Activated CD8-positive, alpha-beta memory T cell treated with anti-CD3 and anti-CD28 coated beads, Interleukin-2, amount 50 U/mL, for 4 hours (primary cell): ENCODE data around the gene SLC17A9.
"Not testable (repeated sequence)": the region's sequence is repeated elsewhere in the genome, so short reads cannot be mapped to it uniquely, and the experiment has no call there.

Experiments used
- DNase-seq: peaks from one replicate; pipeline ENCODE4 v3.0.0-alpha.2; 2020

SLC17A9 gene

GRCh38 chr20:62921119-62921687, 31.3 kb upstream of the SLC17A9 start:
- peak; percentile 68 for DNase-seq

DNA sequence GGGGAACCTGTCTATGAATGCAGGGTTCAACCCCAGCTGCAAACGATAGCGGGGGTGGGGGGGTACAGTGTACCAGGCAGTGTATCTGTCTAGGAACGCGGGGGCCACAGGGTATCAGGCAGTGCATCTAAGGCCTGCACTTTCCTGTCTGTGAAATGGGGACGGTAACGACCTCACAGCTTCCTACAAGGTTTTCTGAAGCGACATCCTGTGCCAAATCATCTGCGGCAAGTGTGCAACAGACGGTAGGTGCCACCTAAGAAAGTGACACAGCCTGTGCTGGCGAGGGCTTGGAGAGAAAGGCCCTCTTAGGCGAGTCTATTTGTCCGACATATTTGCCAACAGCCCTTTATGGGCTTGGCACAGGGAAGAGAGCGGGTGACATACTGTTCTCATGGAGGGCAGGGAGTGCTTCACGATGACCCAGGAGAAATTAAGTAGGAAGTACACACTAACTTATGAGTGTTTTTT, 30.0 kb upstream of the SLC17A9 start:
- DNase-seq, result peak; percentile 48

- DNase-seq, result not testable (repeated sequence)
Observed at GRCh38 chr20:62923059-62923668, 29.3 kb upstream of the SLC17A9 start.

- no peak for DNase-seq
Observed at GRCh38 chr20:62923669-62924441, 28.7 kb upstream of the SLC17A9 start.

- no peak for DNase-seq
Observed at GRCh38 chr20:62924442-62925075, 27.9 kb upstream of the SLC17A9 start.

GRCh38 chr20:62925076-62925419, 27.5 kb upstream of the SLC17A9 start:
- DNase-seq, result no peak

- peak; percentile 38 for DNase-seq
Observed at GRCh38 chr20:62925420-62926228, 26.9 kb upstream of the SLC17A9 start.

DNA sequence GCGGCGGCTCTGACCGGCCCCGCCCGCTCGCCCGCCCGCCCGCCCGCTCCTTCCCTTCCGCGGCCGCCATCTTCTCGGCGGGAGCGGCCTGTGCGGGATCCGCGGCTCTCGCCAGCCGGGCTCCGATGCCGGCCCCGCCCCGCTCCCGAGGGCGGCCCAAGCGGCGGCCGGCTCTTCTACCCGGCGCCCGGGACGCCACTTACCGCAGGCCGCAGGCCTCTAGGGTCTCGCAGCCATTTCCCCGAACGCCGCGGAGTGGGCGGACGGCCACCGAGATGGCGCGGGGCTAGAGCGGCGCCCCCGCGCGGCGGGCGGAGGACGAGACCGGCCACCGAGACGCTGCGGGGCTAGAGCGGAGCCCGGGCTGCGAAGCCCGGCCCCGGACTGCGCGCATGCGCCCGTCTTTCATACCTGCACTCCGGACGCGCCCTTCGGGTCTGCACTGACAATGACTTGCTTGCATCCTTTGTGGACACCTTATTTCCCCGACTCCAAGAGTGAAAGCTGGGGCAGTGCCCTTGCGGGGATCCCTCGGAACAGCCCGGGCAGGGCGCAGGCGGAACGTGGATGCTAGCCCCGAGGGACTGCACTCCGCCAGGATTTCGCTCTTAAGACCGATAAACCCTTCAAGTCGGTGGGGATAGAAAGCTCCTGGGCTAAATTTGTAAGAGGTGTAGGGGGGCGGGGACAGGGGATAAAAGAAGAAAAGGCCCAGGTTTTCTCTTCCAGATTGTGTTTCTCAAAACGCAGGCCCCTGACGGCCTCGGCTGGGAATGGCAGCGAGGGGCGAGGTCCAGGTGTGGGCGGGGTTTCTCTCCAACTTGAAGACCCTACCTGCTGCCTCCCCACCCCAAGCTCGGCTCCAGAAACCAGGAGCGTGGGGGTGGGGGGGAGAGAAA, 26.0 kb upstream of the SLC17A9 start, which contains the start of gene DIDO1:
Gene DIDO1, minus strand, starts transcription at position 277 of the 899 bp plus-strand sequence.
- peak; percentile 89 for DNase-seq

DNA sequence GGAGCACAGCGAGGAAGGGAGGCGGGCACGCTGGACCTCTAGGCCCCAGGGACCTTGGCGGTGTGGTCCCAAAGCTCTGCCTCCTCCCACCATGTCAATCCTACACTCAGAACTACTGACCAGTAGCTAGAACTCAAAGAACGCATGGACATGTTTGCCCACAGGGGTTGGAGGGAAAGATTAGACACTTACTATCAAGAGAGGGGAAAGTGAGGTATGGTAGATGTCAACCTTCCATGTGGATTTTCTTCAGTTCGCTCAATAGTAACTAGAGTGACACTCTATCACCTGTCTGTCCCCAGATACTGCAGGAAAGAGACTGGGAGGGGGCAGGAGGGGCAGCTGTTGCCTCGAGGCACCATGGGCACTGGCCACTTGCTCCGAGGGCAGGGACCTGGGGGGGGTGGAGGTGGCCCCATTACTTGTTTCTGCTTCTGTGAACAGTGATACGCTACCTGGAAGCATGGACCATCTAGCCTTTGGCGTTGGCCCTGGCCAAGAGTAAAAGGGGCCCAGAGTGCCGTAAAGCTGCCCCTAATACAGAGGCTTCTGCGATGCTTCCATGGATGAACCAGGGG, 25.3 kb upstream of the SLC17A9 start:
- DNase-seq, result no peak

DNA sequence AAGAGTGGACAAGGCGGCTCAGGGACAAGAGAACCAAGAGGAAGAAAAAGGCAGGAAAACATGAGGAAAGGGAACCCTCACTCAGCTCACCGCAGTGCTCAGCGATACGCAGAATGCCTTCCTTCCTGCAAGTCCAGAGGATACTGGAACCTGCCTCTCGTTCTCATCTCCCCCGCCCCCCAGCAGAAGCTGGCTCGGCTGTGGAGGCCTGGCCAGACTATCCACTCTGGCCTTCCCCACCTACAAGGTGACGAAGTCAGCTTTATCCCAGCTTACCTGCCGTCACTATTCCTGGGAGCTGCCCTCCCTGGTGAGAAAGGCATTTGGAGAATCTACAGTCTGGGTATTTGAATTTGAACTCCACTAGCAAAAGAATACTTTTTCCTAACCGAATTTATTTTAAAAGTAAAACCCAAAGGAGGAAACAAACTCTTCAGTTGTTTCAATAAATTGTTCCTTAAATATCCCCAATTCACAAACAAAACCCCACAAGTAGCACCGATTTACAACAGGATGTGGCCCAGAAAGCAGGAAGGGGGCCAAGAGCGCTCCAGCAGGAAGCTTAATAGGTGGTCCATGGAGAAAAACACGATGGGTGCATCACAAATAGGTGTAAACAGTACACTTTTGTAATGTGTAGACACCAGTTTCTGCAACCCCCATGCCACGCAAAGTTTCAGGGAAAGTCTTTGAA, 24.1 kb upstream of the SLC17A9 start:
- no peak for DNase-seq

DNA sequence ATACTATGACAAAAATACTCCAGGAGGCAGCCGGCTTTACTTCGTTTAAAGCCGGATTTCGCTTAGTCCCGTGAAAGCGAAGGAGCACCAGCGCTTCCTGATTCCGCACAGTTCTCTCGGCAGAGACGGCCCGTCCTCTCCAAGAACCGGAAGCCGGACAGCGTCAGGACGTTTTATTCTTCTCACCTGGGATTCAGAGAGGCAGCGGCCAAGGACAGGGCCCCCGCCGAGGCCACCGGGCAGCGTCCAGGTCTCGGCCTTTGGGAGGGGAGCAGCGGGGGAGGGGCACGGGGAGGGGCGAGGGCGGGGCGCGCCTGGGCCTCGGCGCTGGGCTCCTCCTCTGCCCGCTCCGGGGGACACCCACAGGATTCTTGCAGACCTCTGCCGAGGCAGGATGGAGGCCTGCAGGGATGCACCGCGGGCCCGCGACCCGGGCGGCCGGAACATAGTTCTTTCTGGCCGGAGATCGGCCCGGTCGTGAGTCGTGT, 23.4 kb upstream of the SLC17A9 start:
- peak; percentile 59 for DNase-seq

GRCh38 chr20:62931464-62931863, 21.0 kb upstream of the SLC17A9 start:
- no peak for DNase-seq

- DNase-seq, result no peak
Observed at GRCh38 chr20:62933966-62934365, 18.5 kb upstream of the SLC17A9 start.

- no peak for DNase-seq
Observed at GRCh38 chr20:62935204-62935967, 17.1 kb upstream of the SLC17A9 start.

DNA sequence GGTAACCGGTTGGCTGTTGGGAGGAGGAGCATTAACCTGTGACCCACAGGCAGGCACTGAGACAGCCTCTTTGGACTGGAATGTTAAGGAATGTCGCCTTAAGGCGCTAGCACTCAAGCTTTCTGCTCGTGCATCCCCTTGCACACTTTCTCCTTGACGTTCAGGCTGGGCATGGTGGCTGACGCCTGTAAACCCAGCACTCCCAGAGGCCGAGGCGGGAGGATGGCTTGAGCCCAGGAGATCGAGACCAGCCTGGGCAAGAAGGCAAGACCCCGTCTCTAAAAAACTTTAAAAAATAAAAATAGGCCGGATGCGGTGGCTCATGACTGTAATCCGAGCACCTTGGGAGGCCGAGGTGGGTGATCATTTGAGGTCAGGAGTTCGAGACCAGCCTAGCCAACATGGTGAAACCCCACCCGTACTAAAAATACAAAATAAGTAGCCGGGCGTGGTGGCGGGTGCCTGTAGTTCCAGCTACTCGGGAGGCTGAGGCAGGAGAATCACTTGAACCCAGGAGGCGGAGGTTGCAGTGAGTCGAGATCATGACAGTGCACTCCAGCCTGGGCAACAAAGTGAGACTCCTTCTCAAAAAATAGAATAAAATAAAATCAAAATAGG, 16.4 kb upstream of the SLC17A9 start:
- DNase-seq, result no peak

DNA sequence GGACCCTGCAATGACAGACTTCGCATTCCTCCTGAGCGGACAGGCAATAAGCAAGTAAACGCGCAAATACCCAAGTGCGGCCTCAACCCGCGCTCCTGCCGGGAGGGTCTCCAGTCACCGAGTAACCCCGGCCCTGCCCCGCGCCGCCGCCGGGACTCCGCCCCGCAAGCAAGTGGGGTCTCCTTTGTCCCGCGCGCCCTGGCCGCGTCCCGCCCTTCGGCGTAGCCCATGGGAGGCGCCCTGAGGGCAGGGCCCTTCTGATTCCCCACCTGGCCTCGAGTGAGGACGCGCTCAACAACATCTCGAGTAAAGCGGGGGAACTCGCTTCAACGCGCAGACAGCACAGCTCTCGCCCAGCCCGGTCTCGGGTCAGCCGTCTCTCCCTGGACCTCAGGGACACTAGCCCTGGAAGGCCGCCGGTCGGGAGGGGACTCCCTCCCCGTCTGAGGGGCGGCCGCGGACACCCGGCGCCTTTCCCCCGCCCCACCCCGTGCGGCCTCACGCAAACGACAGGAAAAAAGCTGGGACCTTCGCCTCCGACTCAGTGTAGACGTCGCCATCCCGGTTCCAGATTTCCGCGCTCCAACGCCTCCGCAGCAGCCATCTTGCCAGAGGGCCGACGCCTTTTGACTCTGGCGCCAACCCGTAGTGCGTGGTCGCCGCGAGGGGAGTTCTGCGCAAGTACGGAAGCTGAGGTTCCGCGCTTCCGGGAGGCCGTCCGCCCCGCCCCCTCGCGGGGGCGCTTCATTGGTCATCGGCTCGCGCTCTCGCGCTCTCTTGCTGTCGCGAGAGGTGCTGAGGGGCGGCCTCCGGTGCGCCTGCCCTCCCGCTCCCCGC, 15.0 kb upstream of the SLC17A9 start:
- peak; percentile 98 for DNase-seq

- DNase-seq, result peak; percentile 52
Observed at GRCh38 chr20:62938105-62938888, 14.2 kb upstream of the SLC17A9 start, which contains the start of gene GID8. Gene GID8 (plus strand): TSS chr20:62938147. CDS start chr20:62941503, 3,356 bp downstream.
